Gastrocnemius medialis (tissue), 4 donors: Measurements from ENCODE around the gene PRKCA.

ENCODE experiments used
- CTCF ChIP-seq, 5 experiments: fragments of 450-650 bp in 3 of 5; fragments of 200-600 bp in 2 of 5; sonication (generic) in 2 of 5; IDR thresholded peaks in 4 of 5; conservative IDR thresholded peaks in 1 of 5; 1 replicate in 4 of 5; 2 replicates in 1 of 5; pipeline ENCODE4 v1.5.1; 2016 to 2019; ENCODE audit warnings: antibody characterized with exemption in 5 of 5, mild to moderate bottlenecking in 3 of 5, moderate library complexity in 3 of 5
- POLR2A ChIP-seq, 2 donors: fragments of 450-650 bp; IDR thresholded peaks; one replicate each; pipeline ENCODE4 v1.6.1; 2017; ENCODE audit warnings: antibody characterized with exemption in 2 of 2, mild to moderate bottlenecking in 2 of 2, moderate library complexity in 2 of 2

- TF ChIP-seq CTCF (IDR thresholded peaks at IDR 0.05 in 4 of 5, conservative IDR thresholded peaks at IDR 0.05 in 1 of 5) (no peak), POLR2A (IDR thresholded peaks at IDR 0.05) (no peak)
Measured at GRCh38 chr17:66717641-66718058, 415.2 kb downstream of the PRKCA start.
